Liver (tissue), 3 donors: Measurements from ENCODE around the gene ABLIM1.

ENCODE experiments used
- ATF3 ChIP-seq: IDR thresholded peaks from 2 replicates; pipeline ENCODE4 v1.6.1; 2016; ENCODE audit warnings: antibody characterized with exemption
- CTCF ChIP-seq: fragments of 150-350 bp; IDR thresholded peaks from 2 replicates; pipeline ENCODE4 v1.5.1; 2017; ENCODE audit warnings: improper control_type of control experiment, low read depth, low read length; ENCODE audit not compliant: missing input control
- EGR1 ChIP-seq, 2 donors: IDR thresholded peaks; 2 replicates each; pipeline ENCODE4 v1.6.1; 2016 to 2018; ENCODE audit warnings: antibody characterized with exemption in 2 of 2, low read depth in 2 of 2
- GABPA ChIP-seq, 2 donors: IDR thresholded peaks in 1 of 2; conservative IDR thresholded peaks in 1 of 2; 2 replicates each; pipeline ENCODE4 v1.6.1; 2016; ENCODE audit warnings: antibody characterized with exemption in 2 of 2, mild to moderate bottlenecking in 1 of 2, moderate library complexity in 1 of 2
- JUND ChIP-seq, 2 donors: IDR thresholded peaks; 2 replicates each; pipeline ENCODE4 v1.6.1; 2016; ENCODE audit warnings: antibody characterized with exemption in 2 of 2
- MAX ChIP-seq: IDR thresholded peaks from 2 replicates; pipeline ENCODE4 v1.6.1; 2016; ENCODE audit warnings: antibody characterized with exemption
- RAD21 ChIP-seq, 2 donors: IDR thresholded peaks; 2 replicates each; pipeline ENCODE4 v1.6.1; 2016; ENCODE audit warnings: antibody characterized with exemption in 2 of 2, mild to moderate bottlenecking in 2 of 2
- REST ChIP-seq: IDR thresholded peaks from 2 replicates; pipeline ENCODE4 v1.6.1; 2016; ENCODE audit warnings: antibody characterized with exemption, mild to moderate bottlenecking
- RXRA ChIP-seq, 2 donors: IDR thresholded peaks; 2 replicates each; pipeline ENCODE4 v1.6.1; 2017 to 2018; ENCODE audit warnings: antibody characterized with exemption in 2 of 2, mild to moderate bottlenecking in 1 of 2
- SP1 ChIP-seq: IDR thresholded peaks from 2 replicates; pipeline ENCODE4 v1.6.1; 2018; ENCODE audit warnings: antibody characterized with exemption, mild to moderate bottlenecking
- TAF1 ChIP-seq: conservative IDR thresholded peaks from 2 replicates; pipeline ENCODE4 v1.6.1; 2016; ENCODE audit warnings: antibody characterized with exemption, mild to moderate bottlenecking
- YY1 ChIP-seq: IDR thresholded peaks from 2 replicates; pipeline ENCODE4 v1.6.1; 2016; ENCODE audit warnings: antibody characterized with exemption, mild to moderate bottlenecking
- ZBTB33 ChIP-seq: IDR thresholded peaks from 2 replicates; pipeline ENCODE4 v1.6.1; 2016; ENCODE audit warnings: antibody characterized with exemption
- donor health status: healthy.
- donor health status: healthy.

- TF ChIP-seq CTCF (no peak), ATF3 (no peak), EGR1 (IDR thresholded peaks at IDR 0.05; ENCODE audit: low read depth in 2 of 2) (no peak), YY1 (no peak), RXRA (IDR thresholded peaks at IDR 0.05) (no peak), MAX (no peak), JUND (IDR thresholded peaks at IDR 0.05) (no peak), TAF1 (no peak), SP1 (no peak), REST (no peak), ZBTB33 (no peak), RAD21 (IDR thresholded peaks at IDR 0.05) (no peak), GABPA (IDR thresholded peaks at IDR 0.05 in 1 of 2, conservative IDR thresholded peaks at IDR 0.05 in 1 of 2) (no peak)
These were observed 255.8 kb downstream of the ABLIM1 start for GRCh38 chr10:114402233-114402632.
